Neural progenitor cell (in vitro differentiated cells): ENCODE data around the gene SHBG.

Experiments used
- CTCF ChIP-seq: fragments of 200-600 bp; sonication (generic); IDR thresholded peaks from 2 replicates; pipeline ENCODE4 v1.5.1; 2017; ENCODE audit warnings: antibody characterized with exemption, mild to moderate bottlenecking
- EZH2 ChIP-seq: fragments of 200-600 bp; sonication (generic); IDR thresholded peaks from 2 replicates; pipeline ENCODE4 v1.6.1; 2017; ENCODE audit warnings: antibody characterized with exemption, mild to moderate bottlenecking, moderate library complexity

GRCh38 chr17:7610641-7611040 is 19.3 kb upstream of the SHBG start:
- no peak for TF ChIP-seq CTCF
- TF ChIP-seq EZH2: no peak
